Lung (tissue), 12 donors: ENCODE results near the gene TIPRL. TPM values are rescaled to one million over a fixed set of nuclear protein-coding genes. Genes with fewer than 3 reads are reported as not detected.
"Not testable (repeated sequence)": the region's sequence is repeated elsewhere in the genome, so short reads cannot be mapped to it uniquely, and the experiment has no call there.

Experiments used
- ATAC-seq: fragments of 200-7000 bp; cut with Tn5 transposase; one replicate; pipeline ENCODE4 v1.9.1; 2020; ENCODE audit warnings: moderate number of reproducible peaks; ENCODE audit not compliant: insufficient read depth, low FRiP score
- DNase-seq, 3 donors: peaks; one replicate each; pipeline ENCODE4 v3.0.0-alpha.2; 2013 to 2017
- H3K27ac ChIP-seq, 2 donors: one replicate each; pipeline ENCODE4 v1.5.1; 2013; ENCODE audit warnings: mild to moderate bottlenecking in 2 of 2, moderate library complexity in 2 of 2, control low read depth in 1 of 2, inconsistent platforms in 1 of 2, low read depth in 1 of 2, low read length in 1 of 2
- H3K27me3 ChIP-seq, 3 donors: one replicate each; pipeline ENCODE4 v1.5.1; 2013; ENCODE audit warnings: low read length in 2 of 3; ENCODE audit not compliant: control insufficient read depth in 3 of 3, insufficient read depth in 3 of 3
- H3K36me3 ChIP-seq, 4 donors: one replicate each; pipeline ENCODE4 v1.5.1; 2013; ENCODE audit warnings: low read length in 4 of 4, mild to moderate bottlenecking in 1 of 4, moderate library complexity in 1 of 4; ENCODE audit not compliant: control insufficient read depth in 4 of 4, insufficient read depth in 4 of 4
- H3K4me1 ChIP-seq, 5 donors: one replicate each; pipeline ENCODE4 v1.5.1; 2013; ENCODE audit warnings: low read length in 5 of 5, mild to moderate bottlenecking in 2 of 5, moderate library complexity in 1 of 5; ENCODE audit not compliant: control insufficient read depth in 5 of 5, insufficient read depth in 5 of 5
- H3K4me3 ChIP-seq: one replicate; pipeline ENCODE4 v1.5.1; 2013; ENCODE audit warnings: mild to moderate bottlenecking, control low read depth, moderate library complexity
- H3K9ac ChIP-seq, 2 donors: one replicate each; pipeline ENCODE4 v1.5.1; 2013; ENCODE audit warnings: low read length in 2 of 2, control low read depth in 1 of 2; ENCODE audit not compliant: insufficient read depth in 1 of 2
- H3K9me3 ChIP-seq, 4 donors: one replicate each; pipeline ENCODE4 v1.5.1; 2013; ENCODE audit warnings: low read length in 3 of 4, mild to moderate bottlenecking in 1 of 4, moderate library complexity in 1 of 4; ENCODE audit not compliant: control insufficient read depth in 4 of 4, insufficient read depth in 3 of 4
- WGBS, 2 donors: extraction: QIAGEN DNeasy Blood & Tissue Kit; methylation state at CpG; one replicate each; pipeline ENCODE4 v1.1.7; 2013; 5-methylcytosine and 5-hydroxymethylcytosine counted together
- polyA plus RNA-seq, 2 donors: library from polyadenylated mRNA; stranded (reverse); fragments of 200-250 nt; gene quantifications; one replicate each; pipeline ENCODE4 v1.2.1, GENCODE V29; 2013
- total RNA-seq, 2 donors: library from RNA; depleted of rRNA in 1 of 2; stranded (reverse); fragments of >200 nt in 1 of 2; gene quantifications; one replicate each; pipeline ENCODE4 v1.2.1, GENCODE V29; 2014 to 2021
- TF ChIP-seq, protein P1 (sequence below): IDR thresholded peaks from 2 replicates; pipeline ENCODE4 v1.5.1; 2012; ENCODE audit warnings: mild to moderate bottlenecking; ENCODE audit errors: control extremely low read depth, extremely low read depth
- donor health status: control.
- donor health status: control.
- donor health status: Bipolar disorder and iron deficiency.
- donor health status: healthy.
- donor health status: DM: yes; HTN: yes; CAD: no.

TIPRL gene
- total and polyA plus RNA-seq, 4 donors: 14.2 to 38.4 (median 21.8) TPM

- H3K4me1 ChIP-seq: peaks cover 0 to 4% (median 0%) of the 10 kb centered on the region in 5 donors
- ATAC-seq: no peak
- H3K4me3 ChIP-seq: no peak overlapping the region
- no peaks in the 10 kb centered on the region for H3K27me3 ChIP-seq
- H3K36me3 ChIP-seq: no peaks in the 10 kb centered on the region
- 87 to 91% methylated on average over 4 of the region's 4 CpGs for WGBS, 2 donors
- TF ChIP-seq, protein P1, sequence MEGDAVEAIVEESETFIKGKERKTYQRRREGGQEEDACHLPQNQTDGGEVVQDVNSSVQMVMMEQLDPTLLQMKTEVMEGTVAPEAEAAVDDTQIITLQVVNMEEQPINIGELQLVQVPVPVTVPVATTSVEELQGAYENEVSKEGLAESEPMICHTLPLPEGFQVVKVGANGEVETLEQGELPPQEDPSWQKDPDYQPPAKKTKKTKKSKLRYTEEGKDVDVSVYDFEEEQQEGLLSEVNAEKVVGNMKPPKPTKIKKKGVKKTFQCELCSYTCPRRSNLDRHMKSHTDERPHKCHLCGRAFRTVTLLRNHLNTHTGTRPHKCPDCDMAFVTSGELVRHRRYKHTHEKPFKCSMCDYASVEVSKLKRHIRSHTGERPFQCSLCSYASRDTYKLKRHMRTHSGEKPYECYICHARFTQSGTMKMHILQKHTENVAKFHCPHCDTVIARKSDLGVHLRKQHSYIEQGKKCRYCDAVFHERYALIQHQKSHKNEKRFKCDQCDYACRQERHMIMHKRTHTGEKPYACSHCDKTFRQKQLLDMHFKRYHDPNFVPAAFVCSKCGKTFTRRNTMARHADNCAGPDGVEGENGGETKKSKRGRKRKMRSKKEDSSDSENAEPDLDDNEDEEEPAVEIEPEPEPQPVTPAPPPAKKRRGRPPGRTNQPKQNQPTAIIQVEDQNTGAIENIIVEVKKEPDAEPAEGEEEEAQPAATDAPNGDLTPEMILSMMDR: no peak
- no peak overlapping the region for H3K27ac ChIP-seq
- DNase-seq: no peak
- H3K9ac ChIP-seq: no peak overlapping the region
- H3K9me3 ChIP-seq: no peaks in the 10 kb centered on the region
These were observed 26.8 kb upstream of the TIPRL start for GRCh38 chr1:168151935-168152334.

GRCh38 chr1:168154707-168155106 is 24.1 kb upstream of the TIPRL start:
- not testable (repeated sequence) for H3K9ac ChIP-seq, H3K4me1 ChIP-seq, H3K4me3 ChIP-seq, H3K9me3 ChIP-seq, H3K27me3 ChIP-seq, H3K36me3 ChIP-seq, DNase-seq, H3K27ac ChIP-seq, ATAC-seq
- WGBS, 2 donors: 53 to 60% methylated on average over 4 of the region's 4 CpGs

GRCh38 chr1:168155910-168156309 is 22.9 kb upstream of the TIPRL start:
- Histone ChIP-seq H3K4me1 (peaks cover 0 to 4% (median 0%) of the 10 kb centered on the region in 5 donors), H3K9ac (no peak overlapping the region), H3K36me3 (no peaks in the 10 kb centered on the region), H3K27me3 (no peaks in the 10 kb centered on the region), H3K27ac (no peak overlapping the region), H3K4me3 (no peak overlapping the region), H3K9me3 (peaks cover 0 to 8% (median 2%) of the 10 kb centered on the region in 4 donors)
- ATAC-seq (no peak), DNase-seq (no peak)
- 64 to 81% methylated on average over 4 of the region's 4 CpGs for WGBS, 2 donors
- TF ChIP-seq, protein P1: no peak

GRCh38 chr1:168157638-168158037 is 21.1 kb upstream of the TIPRL start:
- Histone ChIP-seq H3K4me1 (peaks cover 0 to 5% (median 0%) of the 10 kb centered on the region in 5 donors), H3K9me3 (peaks cover 0 to 11% (median 4%) of the 10 kb centered on the region in 4 donors), H3K4me3 (no peak overlapping the region), H3K36me3 (no peaks in the 10 kb centered on the region), H3K27me3 (no peaks in the 10 kb centered on the region), H3K27ac (no peak overlapping the region), H3K9ac (no peak overlapping the region)
- ATAC-seq: no peak
- no peak for DNase-seq
- TF ChIP-seq, protein P1: no peak
